ENCODE measurements around the gene CADPS2. TPM values are rescaled to one million over a fixed set of nuclear protein-coding genes. Genes with fewer than 3 reads are reported as not detected.

CADPS2 gene
- total and polyA plus RNA-seq, 2 of the 4 experiments (the other 2 are of a cell fraction): 0.10 to 0.54 TPM

GRCh38 chr7:122407195-122407594, 479.1 kb downstream of the CADPS2 start:
- Histone ChIP-seq H3K27me3 (ENCODE audit: control insufficient read depth, insufficient read depth, low read length) (no peaks in the 10 kb centered on the region), H3K27ac (ENCODE audit: insufficient read depth, low read length) (no peak overlapping the region), H2AFZ (replicated peaks; ENCODE audit: low read length, poor library complexity) (no peak overlapping the region), H3K4me2 (ENCODE audit: low read depth, low read length) (no peak overlapping the region), H2BK15ac (ENCODE audit: low read depth, low read length) (no peak overlapping the region), H3K4me3 (ENCODE audit: insufficient read depth, low read depth, low read length) (no peak overlapping the region), H3K9ac (ENCODE audit: low read depth, low read length) (no peak overlapping the region), H3K9me1 (ENCODE audit: insufficient read depth, low read length) (no peaks in the 10 kb centered on the region), H3K79me1 (ENCODE audit: low read depth in 1 of 2, low read length in 2 of 2) (no peaks in the 10 kb centered on the region), H3K36me3 (ENCODE audit: control insufficient read depth, insufficient read depth, low read length) (no peaks in the 10 kb centered on the region), H3K14ac (replicated peaks; ENCODE audit: low read depth, low read length) (no peak overlapping the region), H3K23ac (ENCODE audit: low read depth, low read length) (no peak overlapping the region), H2BK5ac (ENCODE audit: low read depth, low read length, poor library complexity, severe bottlenecking) (no peak overlapping the region), H3K56ac (ENCODE audit: extremely low read depth, insufficient read depth, low read length) (no peak overlapping the region), H4K5ac (ENCODE audit: low read depth, low read length) (no peak overlapping the region), H2BK20ac (ENCODE audit: low read depth, low read length) (no peak overlapping the region), H3K9me3 (ENCODE audit: control insufficient read depth, insufficient read depth, low read length) (no peaks in the 10 kb centered on the region), H4K91ac (ENCODE audit: insufficient read depth, low read depth, low read length) (no peak overlapping the region), H3K18ac (ENCODE audit: low read depth, low read length) (no peak overlapping the region), H4K20me1 (ENCODE audit: insufficient read depth, low read length) (no peaks in the 10 kb centered on the region), H4K8ac (ENCODE audit: low read depth in 2 of 2, low read length in 2 of 2) (no peak overlapping the region), H3K4me1 (ENCODE audit: control insufficient read depth, insufficient read depth, low read length) (no peaks in the 10 kb centered on the region), H2AK5ac (ENCODE audit: low read depth, low read length) (no peak overlapping the region), H2BK120ac (ENCODE audit: low read depth, low read length) (no peak overlapping the region), H3K4ac (ENCODE audit: low read depth, low read length) (no peak overlapping the region), H2AK9ac (replicated peaks; ENCODE audit: low read depth, low read length, poor library complexity) (no peak overlapping the region)
- TF ChIP-seq RAD21 (IDR thresholded peaks at IDR 0.05; ENCODE audit: low read length): no peak
- TF ChIP-seq MAZ (IDR thresholded peaks at IDR 0.05; ENCODE audit: borderline replicate concordance, low read depth, low read length): no peak
- no peak for TF ChIP-seq MAFK (IDR thresholded peaks at IDR 0.05; ENCODE audit: low read depth, low read length)
- TF ChIP-seq CEBPB (IDR thresholded peaks at IDR 0.05; ENCODE audit: low read depth, low read length): no peak
- TF ChIP-seq MXI1 (IDR thresholded peaks at IDR 0.05; ENCODE audit: borderline replicate concordance, low read depth, low read length): no peak
- no peak for TF ChIP-seq POLR2A (IDR thresholded peaks at IDR 0.05; ENCODE audit: low read depth, low read length)
- no peak for TF ChIP-seq ELK1 (IDR thresholded peaks at IDR 0.05; ENCODE audit: borderline replicate concordance, low read depth, low read length)
- no peak for TF ChIP-seq FOS (IDR thresholded peaks at IDR 0.05; ENCODE audit: low read depth, low read length)
- TF ChIP-seq RFX5 (IDR thresholded peaks at IDR 0.05; ENCODE audit: low read depth, low read length): no peak
- TF ChIP-seq SMC3 (IDR thresholded peaks at IDR 0.05; ENCODE audit: low read depth, low read length): no peak
- no peak for TF ChIP-seq RCOR1 (IDR thresholded peaks at IDR 0.05; ENCODE audit: insufficient replicate concordance, low read length)
- no peak for TF ChIP-seq NFE2L2 (IDR thresholded peaks at IDR 0.05; ENCODE audit: low read depth, low read length)
- TF ChIP-seq BHLHE40 (IDR thresholded peaks at IDR 0.05; ENCODE audit: low read depth, low read length): no peak
- no peak for TF ChIP-seq USF2 (IDR thresholded peaks at IDR 0.05; ENCODE audit: low read depth, low read length)
- no peak for TF ChIP-seq CHD1 (IDR thresholded peaks at IDR 0.05; ENCODE audit: low read depth, low read length)
- no peak for TF ChIP-seq CTCF (conservative IDR thresholded peaks at IDR 0.05; ENCODE audit: low read depth, low read length)
- ATAC-seq (ENCODE audit: low read depth): no peak
- WGBS, 2 experiments (ENCODE audit: extremely low coverage in 2 of 2, insufficient read length in 1 of 2): no CpG with 5 or more reads among the region's 6 CpGs
- in situ Hi-C loops (cut with MboI; ENCODE audit: low sequenced_read_pairs): no loop called here
- ChIA-PET POLR2A (ENCODE audit: unreplicated experiment) (no interaction called here), CTCF (no interaction called here)
- DNase-seq: no peak
- dilution Hi-C loops (cut with HindIII; ENCODE audit: low sequenced_read_pairs, unreplicated experiment): no loop called here
- intact Hi-C loops (cut with micrococcal nuclease): no loop called here
- BruUV-seq (replicated peaks): no TSS peak
